SK-N-SH (cell line): ENCODE data around the gene ITGAV. TPM values are rescaled to one million over a fixed set of nuclear protein-coding genes. Genes with fewer than 3 reads are reported as not detected.

Experiments used
- CTCF ChIA-PET: fragments of 300-600, 350-600 bp; formaldehyde crosslinking; extraction: SDS; loops from one replicate; lab custom pipeline; 2021; lab: Yijun Ruan, JAX
- POLR2A ChIA-PET: fragments of 350-600 bp; sonication (Branson Sonifier 250); formaldehyde crosslinking; extraction: SDS; loops from one replicate; lab custom pipeline; 2020; ENCODE audit warnings: antibody characterized with exemption, inconsistent platforms; lab: Yijun Ruan, JAX
- DNase-seq: peaks from one replicate; pipeline ENCODE4 v3.0.0; 2012
- H2AFZ ChIP-seq: fragments of 200-600 bp; sonication (generic); 2 replicates; pipeline ENCODE4 v1.8.1; 2016; ENCODE audit warnings: antibody characterized with exemption, mild to moderate bottlenecking, low read depth
- H3F3A ChIP-seq: fragments of 200-600 bp; sonication (generic); replicated peaks from 2 replicates; pipeline ENCODE3; 2016; ENCODE audit warnings: antibody characterized with exemption, mild to moderate bottlenecking; ENCODE audit not compliant: insufficient read depth
- H3K27ac ChIP-seq, 2 experiments: fragments of 200-500 bp in 1 of 2; fragments of 200-600 bp in 1 of 2; sonication (Bioruptor generic) in 1 of 2; sonication (generic), shearing (Covaris generic) in 1 of 2; 2 replicates each; pipeline versions ENCODE4 v1.5.1 to v1.6.1; 2014 to 2016; ENCODE audit warnings: low read depth in 2 of 2, inconsistent platforms in 1 of 2, low read length in 1 of 2, mild to moderate bottlenecking in 1 of 2, mixed read lengths in 1 of 2
- H3K27me3 ChIP-seq: fragments of 200-600 bp; sonication (generic), shearing (Covaris generic); 2 replicates; pipeline ENCODE4 v1.6.1; 2016; ENCODE audit warnings: mixed run types; ENCODE audit not compliant: insufficient read depth
- H3K36me3 ChIP-seq, 2 experiments: fragments of 200-500 bp in 1 of 2; fragments of 200-600 bp in 1 of 2; sonication (Bioruptor generic) in 1 of 2; sonication (generic) in 1 of 2; replicated peaks in 1 of 2; 2 replicates each; pipeline versions ENCODE3 to v1.5.1; 2014 to 2016; ENCODE audit warnings: low read length in 1 of 2, mild to moderate bottlenecking in 1 of 2; ENCODE audit not compliant: insufficient read depth in 2 of 2, control insufficient read depth in 1 of 2
- H3K4me1 ChIP-seq, 2 experiments: fragments of 200-500 bp in 1 of 2; fragments of 200-600 bp in 1 of 2; sonication (Bioruptor generic) in 1 of 2; sonication (generic), shearing (Covaris generic) in 1 of 2; 2 replicates each; pipeline versions ENCODE4 v1.5.1 to v1.6.1; 2014 to 2016; ENCODE audit warnings: low read depth in 1 of 2, low read length in 1 of 2, mixed run types in 1 of 2; ENCODE audit not compliant: insufficient read depth in 2 of 2, control insufficient read depth in 1 of 2
- H3K4me2 ChIP-seq: fragments of 200-600 bp; sonication (generic), shearing (Covaris generic); 2 replicates; pipeline ENCODE4 v1.6.1; 2017; ENCODE audit warnings: mixed run types
- H3K4me3 ChIP-seq, 2 experiments: fragments of 200-500 bp in 1 of 2; fragments of 200-600 bp in 1 of 2; sonication (Bioruptor generic) in 1 of 2; sonication (generic), shearing (Covaris generic) in 1 of 2; 2 replicates each; pipeline versions ENCODE4 v1.5.1 to v1.8.1; 2014 to 2016; ENCODE audit warnings: low read depth in 2 of 2, inconsistent platforms in 1 of 2, low read length in 1 of 2, mild to moderate bottlenecking in 1 of 2, mixed read lengths in 1 of 2, moderate library complexity in 1 of 2
- H3K79me2 ChIP-seq: fragments of 200-600 bp; sonication (generic); 2 replicates; pipeline ENCODE4 v1.8.1; 2017; ENCODE audit warnings: mild to moderate bottlenecking; ENCODE audit not compliant: insufficient read depth
- H3K9ac ChIP-seq: fragments of 200-600 bp; sonication (generic); 2 replicates; pipeline ENCODE4 v1.6.1; 2017; ENCODE audit warnings: mixed run types
- H3K9me2 ChIP-seq: fragments of 200-600 bp; sonication (generic); 2 replicates; pipeline ENCODE4 v1.6.1; 2017; ENCODE audit warnings: mixed run types
- H3K9me3 ChIP-seq: fragments of 200-600 bp; sonication (generic); 2 replicates; pipeline ENCODE4 v1.6.1; 2017; ENCODE audit warnings: mixed run types, mild to moderate bottlenecking, moderate library complexity
- H4K20me1 ChIP-seq: fragments of 200-600 bp; sonication (generic); 2 replicates; pipeline ENCODE4 v1.6.1; 2017; ENCODE audit warnings: mild to moderate bottlenecking, mixed run types; ENCODE audit not compliant: insufficient read depth
- CHD2 ChIP-seq: fragments of 150-350 bp; IDR thresholded peaks from 2 replicates; pipeline ENCODE4 v1.6.1; 2018; ENCODE audit warnings: low read length; ENCODE audit not compliant: partially characterized antibody
- ELF1 ChIP-seq: IDR thresholded peaks from 2 replicates; pipeline ENCODE4 v1.4.0; 2012
- FOXM1 ChIP-seq: IDR thresholded peaks from 2 replicates; pipeline ENCODE4 v1.4.0; 2012; ENCODE audit warnings: low read depth, mild to moderate bottlenecking
- GATA2 ChIP-seq: sonication (generic); formaldehyde crosslinking; IDR thresholded peaks from 2 replicates; pipeline ENCODE4 v1.5.0; 2020; ENCODE audit warnings: mild to moderate bottlenecking, missing genetic modification reagents
- MAX ChIP-seq: IDR thresholded peaks from 2 replicates; pipeline ENCODE4 v1.4.0; 2012; ENCODE audit warnings: low read depth
- NFIC ChIP-seq: IDR thresholded peaks from 2 replicates; pipeline ENCODE4 v1.4.0; 2012; ENCODE audit warnings: borderline replicate concordance
- NRF1 ChIP-seq: IDR thresholded peaks from 2 replicates; pipeline ENCODE4 v1.6.1; 2012; ENCODE audit warnings: low read depth, mild to moderate bottlenecking, low read length
- PBX3 ChIP-seq: IDR thresholded peaks from 2 replicates; pipeline ENCODE4; 2012
- POLR2AphosphoS5 ChIP-seq: IDR thresholded peaks from 2 replicates; pipeline ENCODE4 v1.6.1; 2012; ENCODE audit warnings: low read depth, low read length
- RAD21 ChIP-seq: IDR thresholded peaks from 2 replicates; pipeline ENCODE4 v1.6.1; 2012; ENCODE audit warnings: mild to moderate bottlenecking, low read length
- TAF1 ChIP-seq: IDR thresholded peaks from 2 replicates; pipeline ENCODE4 v1.6.1; 2012; ENCODE audit warnings: low read depth, mild to moderate bottlenecking, low read length, moderate library complexity, borderline replicate concordance
- USF2 ChIP-seq: fragments of 150-350 bp; IDR thresholded peaks from 2 replicates; pipeline ENCODE4 v1.6.1; 2017; ENCODE audit warnings: antibody characterized with exemption, low read length, low read depth, borderline replicate concordance
- WGBS: methylation state at CpG from one replicate; pipeline ENCODE4 v1.1.6; 2017; ENCODE audit warnings: low lambda C conversion rate; 5-methylcytosine and 5-hydroxymethylcytosine counted together
- polyA plus RNA-seq, 3 experiments: library from polyadenylated mRNA; depleted of rRNA; stranded (reverse); fragments of >200 nt; gene quantifications; 2 replicates each; pipeline ENCODE4 v1.2.3, GENCODE V29; 2012
- TF ChIP-seq, protein P1 (sequence below): IDR thresholded peaks from 2 replicates; pipeline ENCODE4 v1.6.1; 2012; ENCODE audit warnings: mild to moderate bottlenecking, low read depth, low read length, moderate library complexity
- TF ChIP-seq, protein P2 (sequence below): fragments of 150-350 bp; IDR thresholded peaks from 2 replicates; pipeline ENCODE4 v1.6.1; 2016; ENCODE audit warnings: mild to moderate bottlenecking, low read depth, low read length

The ITGAV gene
- polyA plus RNA-seq, 1 of the 3 experiments (the other 2 are of a cell fraction), result 24.3 TPM

- Histone ChIP-seq H2AFZ (no peak overlapping the region), H3K79me2 (no peaks in the 10 kb centered on the region), H4K20me1 (no peaks in the 10 kb centered on the region), H3F3A (no peaks in the 10 kb centered on the region), H3K9me3 (no peaks in the 10 kb centered on the region), H3K27ac (no peak overlapping the region), H3K9me2 (no peaks in the 10 kb centered on the region), H3K9ac (no peak overlapping the region), H3K4me2 (no peak overlapping the region), H3K4me1 (peaks cover 0 to 1% of the 10 kb centered on the region in 2 experiments; a peak in 1 of 4 replicates), H3K27me3 (no peaks in the 10 kb centered on the region), H3K36me3 (no peaks in the 10 kb centered on the region), H3K4me3 (no peak overlapping the region)
- ChIA-PET CTCF (interaction anchor here (0.7 kb wide), 1 partner anchor 839 kb away, joined by 3 read pairs; no protein-coding TSS in a partner anchor), POLR2A (no interaction called here)
- DNase-seq, result no peak
- WGBS, result 81% methylated on average over 4 of the region's 4 CpGs
- TF ChIP-seq USF2, result no peak
- TF ChIP-seq NRF1, result no peak
- TF ChIP-seq NFIC, result no peak
- no peak for TF ChIP-seq RAD21
- TF ChIP-seq ELF1, result no peak
- no peak for TF ChIP-seq POLR2AphosphoS5
- no peak for TF ChIP-seq CHD2
- TF ChIP-seq PBX3, result no peak
- TF ChIP-seq GATA2, result no peak
- TF ChIP-seq, protein P1, sequence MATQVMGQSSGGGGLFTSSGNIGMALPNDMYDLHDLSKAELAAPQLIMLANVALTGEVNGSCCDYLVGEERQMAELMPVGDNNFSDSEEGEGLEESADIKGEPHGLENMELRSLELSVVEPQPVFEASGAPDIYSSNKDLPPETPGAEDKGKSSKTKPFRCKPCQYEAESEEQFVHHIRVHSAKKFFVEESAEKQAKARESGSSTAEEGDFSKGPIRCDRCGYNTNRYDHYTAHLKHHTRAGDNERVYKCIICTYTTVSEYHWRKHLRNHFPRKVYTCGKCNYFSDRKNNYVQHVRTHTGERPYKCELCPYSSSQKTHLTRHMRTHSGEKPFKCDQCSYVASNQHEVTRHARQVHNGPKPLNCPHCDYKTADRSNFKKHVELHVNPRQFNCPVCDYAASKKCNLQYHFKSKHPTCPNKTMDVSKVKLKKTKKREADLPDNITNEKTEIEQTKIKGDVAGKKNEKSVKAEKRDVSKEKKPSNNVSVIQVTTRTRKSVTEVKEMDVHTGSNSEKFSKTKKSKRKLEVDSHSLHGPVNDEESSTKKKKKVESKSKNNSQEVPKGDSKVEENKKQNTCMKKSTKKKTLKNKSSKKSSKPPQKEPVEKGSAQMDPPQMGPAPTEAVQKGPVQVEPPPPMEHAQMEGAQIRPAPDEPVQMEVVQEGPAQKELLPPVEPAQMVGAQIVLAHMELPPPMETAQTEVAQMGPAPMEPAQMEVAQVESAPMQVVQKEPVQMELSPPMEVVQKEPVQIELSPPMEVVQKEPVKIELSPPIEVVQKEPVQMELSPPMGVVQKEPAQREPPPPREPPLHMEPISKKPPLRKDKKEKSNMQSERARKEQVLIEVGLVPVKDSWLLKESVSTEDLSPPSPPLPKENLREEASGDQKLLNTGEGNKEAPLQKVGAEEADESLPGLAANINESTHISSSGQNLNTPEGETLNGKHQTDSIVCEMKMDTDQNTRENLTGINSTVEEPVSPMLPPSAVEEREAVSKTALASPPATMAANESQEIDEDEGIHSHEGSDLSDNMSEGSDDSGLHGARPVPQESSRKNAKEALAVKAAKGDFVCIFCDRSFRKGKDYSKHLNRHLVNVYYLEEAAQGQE, result no peak
These were observed 129.0 kb downstream of the ITGAV start for GRCh38 chr2:186718903-186719302.

- no peak for DNase-seq
- Histone ChIP-seq H3F3A (peaks cover 6% of the 10 kb centered on the region), H3K27ac (no peak overlapping the region), H3K36me3 (no peaks in the 10 kb centered on the region), H3K9ac (no peak overlapping the region), H3K4me3 (no peak overlapping the region), H3K9me3 (no peaks in the 10 kb centered on the region), H3K9me2 (no peaks in the 10 kb centered on the region), H3K79me2 (no peaks in the 10 kb centered on the region), H4K20me1 (no peaks in the 10 kb centered on the region), H3K4me1 (peaks cover 0 to 3% of the 10 kb centered on the region in 2 experiments; a peak in 3 of 4 replicates), H3K27me3 (no peaks in the 10 kb centered on the region), H3K4me2 (no peak overlapping the region), H2AFZ (no peak overlapping the region)
- ChIA-PET POLR2A (no interaction called here), CTCF (no interaction called here)
- TF ChIP-seq, protein P2, sequence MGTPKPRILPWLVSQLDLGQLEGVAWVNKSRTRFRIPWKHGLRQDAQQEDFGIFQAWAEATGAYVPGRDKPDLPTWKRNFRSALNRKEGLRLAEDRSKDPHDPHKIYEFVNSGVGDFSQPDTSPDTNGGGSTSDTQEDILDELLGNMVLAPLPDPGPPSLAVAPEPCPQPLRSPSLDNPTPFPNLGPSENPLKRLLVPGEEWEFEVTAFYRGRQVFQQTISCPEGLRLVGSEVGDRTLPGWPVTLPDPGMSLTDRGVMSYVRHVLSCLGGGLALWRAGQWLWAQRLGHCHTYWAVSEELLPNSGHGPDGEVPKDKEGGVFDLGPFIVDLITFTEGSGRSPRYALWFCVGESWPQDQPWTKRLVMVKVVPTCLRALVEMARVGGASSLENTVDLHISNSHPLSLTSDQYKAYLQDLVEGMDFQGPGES, result no peak
- TF ChIP-seq FOXM1, result no peak
- TF ChIP-seq NRF1, result no peak
- no peak for TF ChIP-seq TAF1
- TF ChIP-seq, protein P1, result no peak
- TF ChIP-seq MAX, result no peak
- no peak for TF ChIP-seq RAD21
These were observed 132.1 kb downstream of the ITGAV start for GRCh38 chr2:186721956-186722355.
